A549 treated with CpdA at 1 μM for 4 hours (cell line): ENCODE results near the gene SSTR3. TPM values are rescaled to one million over a fixed set of nuclear protein-coding genes. Genes with fewer than 3 reads are reported as not detected.

ENCODE experiments used
- total RNA-seq: library from RNA; stranded (reverse); fragments of 200-300 nt; extraction: Qiagen RNA extraction; gene quantifications from 5 replicates; pipeline ENCODE4 v1.2.3, GENCODE V29; 2022; ENCODE audit warnings: low read depth

SSTR3 gene
- not detected in 5 replicates for total RNA-seq

DNA sequence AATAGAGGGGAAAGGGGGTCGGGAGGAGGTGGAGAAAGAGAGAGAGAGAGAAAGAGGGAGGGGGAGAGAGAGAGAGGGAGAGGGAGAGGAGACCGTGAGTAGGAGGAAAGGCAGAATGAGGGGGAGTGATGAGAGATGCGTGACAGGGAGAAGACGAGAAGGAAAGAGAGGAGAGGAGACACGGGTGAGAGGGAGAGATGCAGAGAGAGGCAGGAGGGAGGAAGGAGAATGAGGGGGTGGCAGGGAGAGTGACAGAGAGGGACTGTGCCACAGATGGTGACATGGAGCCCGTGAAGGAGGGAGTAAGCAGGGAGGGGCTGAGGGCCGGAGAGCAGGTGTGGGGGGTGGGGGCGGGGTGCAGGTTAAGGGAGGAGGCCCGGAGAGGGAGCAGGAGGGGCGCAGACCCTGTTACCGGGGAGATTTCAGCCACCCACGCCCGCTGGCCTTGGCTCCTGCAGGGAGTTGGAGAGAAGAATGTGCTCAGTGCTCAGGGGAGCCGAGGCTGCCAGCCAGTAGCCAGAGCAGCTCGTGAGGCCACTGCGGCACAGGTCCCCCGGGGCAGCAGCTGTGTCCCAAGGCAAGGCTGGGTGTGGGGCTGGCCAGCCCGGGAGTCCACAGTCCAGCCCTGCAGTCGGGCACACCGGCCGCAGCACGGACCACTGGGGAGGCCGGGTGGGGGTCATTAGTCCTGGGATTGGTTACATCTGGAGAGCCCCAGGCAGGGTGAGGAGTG lies at the start of gene SSTR3:
Gene SSTR3 (minus strand): TSS at position 304 of the 733 bp plus-strand sequence. CDS start 4,674 bp downstream, outside the sequence.

DNA sequence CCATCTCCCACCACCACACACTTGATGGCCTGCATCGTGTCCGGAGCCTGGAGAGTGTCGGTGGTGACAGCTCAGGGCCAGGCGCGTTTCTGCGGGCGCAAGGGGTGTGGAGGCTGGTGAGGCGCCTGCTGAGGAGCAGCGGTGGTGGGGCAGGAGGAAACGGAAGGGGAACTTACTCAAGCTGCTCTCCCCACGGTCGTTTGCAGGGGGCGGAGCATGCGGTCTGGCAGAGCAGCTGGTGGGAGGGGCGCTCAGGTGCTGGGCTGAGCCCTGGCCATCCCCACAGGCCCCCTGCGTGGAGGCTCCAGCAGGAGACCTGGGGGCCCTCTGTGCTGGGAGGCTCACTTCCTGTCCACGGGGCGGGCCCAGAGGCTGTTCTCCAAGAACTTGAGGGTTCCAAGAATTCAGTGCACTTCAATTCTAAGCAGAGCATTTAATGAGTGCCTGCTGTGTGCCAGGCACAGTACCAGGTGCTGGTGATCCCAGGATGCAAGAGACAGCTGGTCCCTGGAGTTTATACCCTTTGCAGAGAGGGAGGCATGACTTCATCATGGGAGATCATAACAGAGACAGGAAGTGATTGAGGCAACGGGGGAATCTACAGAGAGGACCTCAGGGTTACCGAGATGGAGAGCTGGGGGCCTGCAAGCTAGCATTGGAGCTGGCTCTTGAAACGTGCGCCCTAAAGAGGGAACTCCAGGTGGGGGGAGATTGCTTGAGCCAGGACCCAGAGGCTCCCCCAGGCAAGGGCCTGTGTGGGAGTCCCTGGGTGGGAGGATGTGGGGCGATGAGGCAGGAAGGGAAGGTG lies 32.0 kb upstream of the SSTR3 start, which contains the start of gene RAC2:
Gene RAC2 (minus strand): TSS at position 156 of the 808 bp plus-strand sequence. CDS start 121 bp downstream, at position 35.

DNA sequence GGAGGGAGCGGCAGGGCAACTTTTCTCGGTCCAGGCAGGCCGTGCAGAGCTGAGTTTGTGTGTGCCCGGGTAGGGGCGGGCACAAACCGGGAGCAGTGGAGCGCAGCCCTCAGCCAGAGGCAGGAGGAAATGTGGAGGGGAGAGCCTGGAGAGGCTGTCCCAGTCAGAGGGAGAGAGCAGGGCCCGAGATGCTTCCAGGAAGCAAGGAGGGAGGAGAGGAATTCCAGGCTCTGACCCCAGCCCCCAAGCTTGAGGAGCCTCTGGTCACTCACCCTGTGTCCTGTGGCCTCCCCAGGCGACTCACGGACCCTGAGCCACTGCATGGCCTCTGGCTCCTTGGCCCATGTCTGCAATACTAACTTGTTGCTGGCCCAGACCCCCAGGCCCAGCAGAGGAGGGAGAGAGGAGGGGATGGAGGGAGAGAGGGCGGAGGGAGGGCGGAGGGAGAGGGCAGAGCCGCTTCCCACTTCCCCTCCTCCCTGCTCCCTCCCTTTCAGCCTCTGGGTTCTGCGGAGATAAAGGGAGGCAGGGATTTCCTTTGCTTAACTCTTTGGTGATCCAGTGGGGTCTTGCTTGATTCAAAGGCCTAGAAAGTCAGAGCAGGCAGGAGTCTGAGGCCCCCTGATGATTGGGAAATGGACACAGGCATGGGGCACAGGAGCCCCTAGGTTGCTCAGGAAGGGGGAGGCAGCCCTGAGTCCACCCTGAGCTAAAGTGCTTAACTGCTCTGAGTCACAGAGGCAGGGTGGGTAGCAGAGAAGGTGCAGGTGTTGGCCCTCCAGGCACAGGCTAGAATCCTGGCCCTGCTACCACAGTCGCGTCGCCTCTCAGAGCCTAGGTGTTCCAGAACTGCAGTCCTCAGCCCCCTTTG lies 24.2 kb downstream of the SSTR3 start, which contains the start of gene C1QTNF6:
Gene C1QTNF6 (minus strand): TSS at position 357 of the 871 bp plus-strand sequence. CDS start 34 bp downstream, at position 323.

Other genes with a start within 250 kb of the SSTR3 start
- gene TST, start 193.0 kb downstream of the SSTR3 start, total RNA-seq = 38.2 to 52.2 TPM (median 50.0 TPM) in 5 replicates
- gene MPST, start 192.7 kb downstream of the SSTR3 start, total RNA-seq = 36.7 to 74.6 TPM (median 65.0 TPM) in 5 replicates
- gene KCTD17, start 160.7 kb downstream of the SSTR3 start, total RNA-seq = 16.2 to 26.3 TPM (median 22.8 TPM) in 5 replicates
- gene TMPRSS6, start 102.8 kb downstream of the SSTR3 start, total RNA-seq = 0.12 TPM in 1 of 5 replicates, not detected in the others
- gene IL2RB, start 62.6 kb downstream of the SSTR3 start, total RNA-seq = 0.06 to 0.48 TPM in 2 of 5 replicates, not detected in the others
- gene C1QTNF6, start 24.2 kb downstream of the SSTR3 start, total RNA-seq = 7.9 to 13.0 TPM (median 11.2 TPM) in 5 replicates
- gene RAC2, start 31.8 kb upstream of the SSTR3 start, total RNA-seq = 0.11 to 0.27 TPM (median 0.25 TPM) in 4 of 5 replicates, not detected in the other
- 0.82 to 1.2 TPM (median 1.0 TPM) in 5 replicates for gene CYTH4, start 70.0 kb upstream of the SSTR3 start, total RNA-seq
- gene ELFN2, start 215.0 kb upstream of the SSTR3 start, total RNA-seq = 5.8 to 9.0 TPM (median 8.2 TPM) in 5 replicates